ENCODE data around the gene TRAPPC6A. TPM values are rescaled to one million over a fixed set of nuclear protein-coding genes. Genes with fewer than 3 reads are reported as not detected.
A peak's percentile ranks its signal among the peaks of the same experiment; 100 is the strongest.

TRAPPC6A gene
- total and polyA plus RNA-seq, 2 donors = 37.9 to 61.4 TPM

DNA sequence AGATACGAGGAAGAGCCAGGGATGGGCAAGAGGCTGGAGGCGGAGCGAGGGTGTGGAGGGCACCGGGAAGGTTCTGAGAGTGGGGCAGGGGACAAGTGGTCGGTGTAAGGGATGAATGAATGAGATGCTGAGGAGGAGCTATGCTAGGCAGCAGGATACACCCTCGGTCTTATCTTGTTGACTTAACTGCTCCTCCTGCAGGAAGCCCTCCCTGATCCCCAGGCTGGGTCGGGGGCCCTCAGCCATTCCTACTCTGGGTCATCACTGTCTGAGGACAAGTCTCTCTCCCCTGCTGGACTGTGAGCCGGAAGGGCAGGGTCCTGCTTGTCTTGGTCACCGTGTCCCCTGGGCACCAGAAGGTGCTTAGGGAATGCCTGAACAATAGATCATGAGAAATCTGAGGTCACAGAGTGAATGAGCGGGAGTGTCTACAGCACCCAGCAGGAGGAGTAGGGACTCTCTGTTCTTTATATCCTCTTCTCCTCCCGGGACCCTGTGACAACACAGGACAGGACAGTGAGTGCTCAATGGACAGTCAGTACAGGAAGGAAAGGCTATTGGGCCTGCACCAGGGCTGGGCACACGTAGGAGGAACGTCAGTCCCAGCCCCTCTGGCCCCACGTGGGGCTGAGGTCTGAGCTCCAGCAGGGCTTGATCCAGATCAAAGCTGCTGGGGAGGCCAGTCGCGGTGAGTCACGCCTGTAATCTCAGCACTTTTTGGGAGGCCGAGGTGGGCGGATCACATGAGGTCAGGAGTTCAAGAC is 23.8 kb downstream of the TRAPPC6A start:
- Histone ChIP-seq H3K9me3 (ENCODE audit: control insufficient read depth in 2 of 2, insufficient read depth in 1 of 2, low read length in 1 of 2) (peaks cover 0 to 12% of the 10 kb centered on the region in 2 donors), H3K36me3 (ENCODE audit: control insufficient read depth in 2 of 2, insufficient read depth in 2 of 2, low read length in 1 of 2) (no peaks in the 10 kb centered on the region), H3K4me1 (ENCODE audit: control insufficient read depth in 2 of 2, insufficient read depth in 2 of 2, low read length in 2 of 2) (peaks cover 16 to 36% of the 10 kb centered on the region in 2 donors), H3K27ac (ENCODE audit: low read depth in 1 of 2, low read length in 1 of 2) (no peak overlapping the region), H3K27me3 (ENCODE audit: control insufficient read depth in 2 of 2, insufficient read depth in 1 of 2, low read length in 1 of 2) (peaks cover 31 to 81% of the 10 kb centered on the region in 2 donors), H3K4me3 (ENCODE audit: low read length in 2 of 2) (no peak overlapping the region)
- no peak for DNase-seq (ENCODE audit: low read depth in 6 of 9, low spot score in 9 of 9)
- 74% methylated on average over 19 of the region's 19 CpGs for WGBS

DNA sequence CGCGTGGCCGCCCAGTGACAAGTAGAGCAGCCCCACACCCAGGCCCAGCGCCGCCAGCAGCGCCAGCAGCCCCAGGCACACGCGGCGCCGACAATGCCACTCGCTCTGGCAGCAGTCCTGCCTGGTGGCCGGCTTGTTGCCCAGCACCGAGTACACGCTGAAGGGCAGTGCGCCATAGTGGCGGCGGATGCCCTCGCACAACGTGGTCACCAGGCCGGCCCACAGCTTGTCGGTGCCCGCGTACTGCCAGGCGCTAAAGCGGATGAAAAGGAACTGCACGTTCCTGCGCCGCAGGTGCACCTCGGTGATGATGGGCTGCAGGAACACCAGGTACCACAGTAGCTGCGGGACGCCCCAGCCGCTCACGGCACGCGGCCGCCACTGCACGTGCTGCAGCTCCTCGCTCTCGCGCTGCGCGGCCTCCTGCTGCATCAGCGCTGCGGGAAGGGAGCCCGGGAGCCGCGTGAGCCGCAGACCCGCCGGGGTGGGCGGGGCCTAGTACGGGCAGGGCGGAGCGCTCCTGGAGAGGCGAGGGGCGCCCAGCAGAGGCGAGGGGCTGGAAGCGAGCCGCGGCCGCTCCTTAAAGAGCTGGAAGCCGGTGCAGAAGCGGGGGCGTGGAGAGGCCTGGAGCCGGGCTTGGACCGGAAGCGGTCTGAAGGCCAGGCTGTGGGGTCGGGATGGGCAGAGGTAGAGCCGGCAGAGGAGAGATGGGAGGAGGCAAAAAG is 24.5 kb downstream of the TRAPPC6A start:
- Histone ChIP-seq H3K27ac (ENCODE audit: low read depth in 1 of 2, low read length in 1 of 2) (no peak overlapping the region), H3K27me3 (ENCODE audit: control insufficient read depth in 2 of 2, insufficient read depth in 1 of 2, low read length in 1 of 2) (peaks cover 31 to 73% of the 10 kb centered on the region in 2 donors), H3K4me1 (ENCODE audit: control insufficient read depth in 2 of 2, insufficient read depth in 2 of 2, low read length in 2 of 2) (peaks cover 16 to 39% of the 10 kb centered on the region in 2 donors), H3K4me3 (ENCODE audit: low read length in 2 of 2) (peak overlapping the region in 1 of 2 donors; percentile 45), H3K36me3 (ENCODE audit: control insufficient read depth in 2 of 2, insufficient read depth in 2 of 2, low read length in 1 of 2) (peaks cover 0 to under 1% of the 10 kb centered on the region in 2 donors), H3K9me3 (ENCODE audit: control insufficient read depth in 2 of 2, insufficient read depth in 1 of 2, low read length in 1 of 2) (peaks cover 0 to 12% of the 10 kb centered on the region in 2 donors)
- peak in 4 of 9 donors; percentile 24 to 66 (median 52) for DNase-seq (ENCODE audit: low read depth in 6 of 9, low spot score in 9 of 9)
- WGBS = 3% methylated on average over 69 of the region's 69 CpGs

DNA sequence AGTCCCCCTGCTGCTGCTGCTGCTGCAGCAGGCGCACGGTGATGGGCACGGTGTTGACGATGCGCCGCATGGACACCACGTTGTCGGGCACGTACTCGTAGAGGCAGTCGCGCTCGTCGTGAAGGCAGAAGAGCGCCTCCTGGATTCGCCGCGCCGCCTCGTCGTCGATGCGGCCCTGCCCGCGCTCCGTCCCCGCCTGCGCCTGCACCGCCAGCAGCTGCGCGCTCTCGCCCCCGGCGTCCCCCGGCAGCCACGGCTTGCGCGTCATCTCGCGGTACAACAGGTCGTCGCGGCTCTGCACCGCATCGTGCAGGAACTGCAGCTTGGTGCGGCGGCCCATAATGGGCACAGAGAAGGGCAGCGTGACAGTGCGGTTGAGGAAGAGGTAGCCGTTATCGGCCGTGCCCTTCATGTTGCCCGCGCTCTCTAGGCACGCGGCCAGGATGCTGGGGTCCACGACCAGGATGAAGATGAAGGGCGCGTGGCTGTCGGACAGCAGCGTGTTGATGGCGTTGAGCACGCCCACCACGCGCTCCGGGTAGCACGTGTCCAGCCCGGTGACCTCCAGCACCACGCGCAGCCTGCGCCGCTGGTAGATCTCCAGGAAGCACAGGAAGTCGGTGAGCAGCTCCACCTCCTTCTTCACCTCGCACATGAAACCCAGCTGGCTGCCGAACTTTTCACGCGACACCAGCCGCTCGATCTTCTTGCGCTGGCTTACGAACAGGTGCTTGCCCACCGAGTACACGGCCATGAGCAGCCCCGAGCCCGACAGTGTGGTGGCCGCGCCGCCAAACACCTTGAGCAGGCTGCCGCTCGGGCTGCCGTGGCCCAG is 25.3 kb downstream of the TRAPPC6A start:
- peak in 5 of 9 donors; percentile 39 to 75 (median 50) for DNase-seq (ENCODE audit: low read depth in 6 of 9, low spot score in 9 of 9)
- Histone ChIP-seq H3K36me3 (ENCODE audit: control insufficient read depth in 2 of 2, insufficient read depth in 2 of 2, low read length in 1 of 2) (peaks cover 0 to 8% of the 10 kb centered on the region in 2 donors), H3K27me3 (ENCODE audit: control insufficient read depth in 2 of 2, insufficient read depth in 1 of 2, low read length in 1 of 2) (peaks cover 29 to 67% of the 10 kb centered on the region in 2 donors), H3K27ac (ENCODE audit: low read depth in 1 of 2, low read length in 1 of 2) (peak overlapping the region in 1 of 2 donors; percentile 69), H3K4me3 (ENCODE audit: low read length in 2 of 2) (peak overlapping the region; percentile 24 to 45), H3K9me3 (ENCODE audit: control insufficient read depth in 2 of 2, insufficient read depth in 1 of 2, low read length in 1 of 2) (peaks cover 0 to 12% of the 10 kb centered on the region in 2 donors), H3K4me1 (ENCODE audit: control insufficient read depth in 2 of 2, insufficient read depth in 2 of 2, low read length in 2 of 2) (peaks cover 16 to 39% of the 10 kb centered on the region in 2 donors)
- 3% methylated on average over 91 of the region's 91 CpGs for WGBS

DNA sequence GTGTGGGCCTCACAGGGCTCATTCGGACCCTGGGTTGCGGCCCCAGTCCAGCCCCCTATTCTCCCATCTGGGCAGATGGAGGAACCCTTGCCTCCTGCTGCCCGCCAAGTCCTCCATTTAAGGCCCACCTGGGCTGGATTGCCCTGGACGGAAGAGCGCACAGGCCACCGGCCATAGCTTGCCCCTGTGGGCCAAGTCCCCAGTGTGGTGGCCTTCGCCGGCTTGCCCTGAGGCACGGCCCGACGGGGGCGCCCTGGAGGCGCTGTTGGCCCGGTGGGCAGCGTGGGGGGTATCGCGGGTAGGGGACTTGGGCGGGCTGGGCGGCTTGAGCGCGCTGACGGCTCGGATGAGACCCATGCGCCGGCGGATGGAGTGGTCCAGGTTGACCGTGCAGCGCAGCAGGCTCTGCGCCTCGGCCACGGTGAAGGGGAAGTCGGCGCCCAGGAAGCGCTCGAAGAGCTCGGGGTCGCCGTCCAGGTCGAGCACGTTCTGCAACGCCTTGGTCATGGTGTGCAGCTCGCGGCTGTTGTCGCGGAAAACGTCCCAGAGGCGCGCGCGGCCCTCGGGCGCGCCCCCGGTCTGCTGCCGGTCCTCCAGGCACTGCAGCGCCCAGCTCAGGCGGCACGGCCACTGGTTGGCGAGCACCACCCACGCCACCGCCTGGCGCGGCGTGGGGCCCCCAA is 26.1 kb downstream of the TRAPPC6A start:
- peaks cover 16 to 39% of the 10 kb centered on the region in 2 donors for H3K4me1 ChIP-seq (ENCODE audit: control insufficient read depth in 2 of 2, insufficient read depth in 2 of 2, low read length in 2 of 2)
- H3K4me3 ChIP-seq (ENCODE audit: low read length in 2 of 2) = peak overlapping the region in 1 of 2 donors; percentile 45
- 21% methylated on average over 64 of the region's 64 CpGs for WGBS
- no peak overlapping the region for H3K27ac ChIP-seq (ENCODE audit: low read depth in 1 of 2, low read length in 1 of 2)
- H3K36me3 ChIP-seq (ENCODE audit: control insufficient read depth in 2 of 2, insufficient read depth in 2 of 2, low read length in 1 of 2) = peaks cover 4 to 15% of the 10 kb centered on the region in 2 donors
- H3K9me3 ChIP-seq (ENCODE audit: control insufficient read depth in 2 of 2, insufficient read depth in 1 of 2, low read length in 1 of 2) = peaks cover 0 to 12% of the 10 kb centered on the region in 2 donors
- H3K27me3 ChIP-seq (ENCODE audit: control insufficient read depth in 2 of 2, insufficient read depth in 1 of 2, low read length in 1 of 2) = peaks cover 29 to 63% of the 10 kb centered on the region in 2 donors
- DNase-seq (ENCODE audit: low read depth in 6 of 9, low spot score in 9 of 9) = no peak

DNA sequence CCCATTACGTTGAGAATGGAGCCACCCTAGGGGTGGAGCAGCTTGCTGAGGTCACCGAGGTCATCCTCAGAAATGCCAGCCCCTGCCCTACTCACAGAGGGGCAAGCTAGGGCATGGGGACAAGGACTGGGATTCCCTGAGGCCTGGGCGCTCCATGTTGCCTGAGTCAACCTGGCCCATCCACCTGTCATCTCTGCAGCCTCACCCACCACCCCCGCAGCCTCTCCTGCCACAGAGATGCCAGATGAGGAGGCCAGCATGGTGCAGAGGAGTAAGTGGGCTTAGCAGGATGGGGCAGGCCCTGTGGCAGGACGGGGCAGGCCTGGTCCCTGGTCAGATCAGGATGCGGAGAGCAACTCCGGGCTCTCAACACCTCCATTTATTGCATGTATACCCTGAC is 26.7 kb downstream of the TRAPPC6A start:
- H3K27me3 ChIP-seq (ENCODE audit: control insufficient read depth in 2 of 2, insufficient read depth in 1 of 2, low read length in 1 of 2) = peaks cover 29 to 59% of the 10 kb centered on the region in 2 donors

DNA sequence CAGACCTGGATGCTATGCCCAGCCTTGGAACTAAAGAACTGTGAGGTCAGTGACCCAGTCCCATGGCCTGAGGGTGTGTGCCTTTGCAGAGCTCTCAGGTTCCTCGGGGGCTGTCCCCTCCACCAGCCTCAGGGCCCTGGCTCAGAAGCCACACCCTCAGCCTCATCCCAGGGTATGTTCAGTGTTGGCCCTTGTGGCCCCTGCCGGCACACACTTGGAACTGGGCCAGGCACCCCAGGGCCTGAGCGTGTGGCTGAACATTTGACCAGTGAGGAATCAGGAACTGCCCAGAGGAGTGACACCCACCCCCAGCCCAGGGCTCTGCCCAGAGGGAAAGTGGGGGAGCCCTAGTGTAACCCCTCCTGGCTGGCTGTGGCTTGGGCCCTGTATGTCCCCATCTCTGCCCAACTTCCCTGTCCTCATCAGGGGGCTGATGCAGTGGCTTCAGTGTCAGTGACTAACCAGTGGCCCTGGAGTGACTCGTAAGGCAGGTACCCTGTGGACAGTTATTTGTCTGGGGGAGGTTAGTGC is 27.2 kb downstream of the TRAPPC6A start:
- Histone ChIP-seq H3K4me1 (ENCODE audit: control insufficient read depth in 2 of 2, insufficient read depth in 2 of 2, low read length in 2 of 2) (peaks cover 16 to 39% of the 10 kb centered on the region in 2 donors), H3K36me3 (ENCODE audit: control insufficient read depth in 2 of 2, insufficient read depth in 2 of 2, low read length in 1 of 2) (peaks cover 15 to 26% of the 10 kb centered on the region in 2 donors), H3K27ac (ENCODE audit: low read depth in 1 of 2, low read length in 1 of 2) (no peak overlapping the region), H3K4me3 (ENCODE audit: low read length in 2 of 2) (no peak overlapping the region), H3K9me3 (ENCODE audit: control insufficient read depth in 2 of 2, insufficient read depth in 1 of 2, low read length in 1 of 2) (peaks cover 0 to 12% of the 10 kb centered on the region in 2 donors), H3K27me3 (ENCODE audit: control insufficient read depth in 2 of 2, insufficient read depth in 1 of 2, low read length in 1 of 2) (peaks cover 29 to 54% of the 10 kb centered on the region in 2 donors)
- WGBS = 93% methylated on average over 4 of the region's 4 CpGs
- no peak for DNase-seq (ENCODE audit: low read depth in 6 of 9, low spot score in 9 of 9)

More for the DNA sequence above, 26.7 kb downstream of the TRAPPC6A start:
- Histone ChIP-seq H3K27ac (ENCODE audit: low read depth in 1 of 2, low read length in 1 of 2) (no peak overlapping the region), H3K36me3 (ENCODE audit: control insufficient read depth in 2 of 2, insufficient read depth in 2 of 2, low read length in 1 of 2) (peaks cover 10 to 21% of the 10 kb centered on the region in 2 donors), H3K4me1 (ENCODE audit: control insufficient read depth in 2 of 2, insufficient read depth in 2 of 2, low read length in 2 of 2) (peaks cover 16 to 39% of the 10 kb centered on the region in 2 donors), H3K9me3 (ENCODE audit: control insufficient read depth in 2 of 2, insufficient read depth in 1 of 2, low read length in 1 of 2) (peaks cover 0 to 12% of the 10 kb centered on the region in 2 donors), H3K4me3 (ENCODE audit: low read length in 2 of 2) (no peak overlapping the region)
- WGBS = 96% methylated on average over 7 of the region's 7 CpGs
- no peak for DNase-seq (ENCODE audit: low read depth in 6 of 9, low spot score in 9 of 9)

DNA sequence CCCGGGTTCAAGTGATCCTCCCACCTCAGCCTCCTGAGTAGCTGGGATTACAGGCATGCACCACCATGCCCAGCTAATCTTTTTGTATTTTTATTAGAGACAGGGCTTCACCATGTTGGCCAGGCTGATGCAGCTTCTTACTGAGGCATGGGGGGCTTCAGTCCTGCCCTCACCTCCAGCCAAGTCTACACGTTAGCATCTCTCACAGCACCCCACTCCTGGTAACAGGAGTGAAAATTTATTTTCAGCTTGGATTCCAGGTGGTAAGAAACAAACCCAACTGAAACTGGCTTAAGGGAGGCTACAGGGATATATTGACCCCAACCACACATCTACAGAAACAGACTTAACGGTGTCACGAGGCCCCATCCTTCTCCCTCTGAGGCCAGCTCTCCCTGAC is 27.9 kb downstream of the TRAPPC6A start:
- peaks cover 29 to 47% of the 10 kb centered on the region in 2 donors for H3K27me3 ChIP-seq (ENCODE audit: control insufficient read depth in 2 of 2, insufficient read depth in 1 of 2, low read length in 1 of 2)
- 99% methylated on average over 4 of the region's 4 CpGs for WGBS

DNA sequence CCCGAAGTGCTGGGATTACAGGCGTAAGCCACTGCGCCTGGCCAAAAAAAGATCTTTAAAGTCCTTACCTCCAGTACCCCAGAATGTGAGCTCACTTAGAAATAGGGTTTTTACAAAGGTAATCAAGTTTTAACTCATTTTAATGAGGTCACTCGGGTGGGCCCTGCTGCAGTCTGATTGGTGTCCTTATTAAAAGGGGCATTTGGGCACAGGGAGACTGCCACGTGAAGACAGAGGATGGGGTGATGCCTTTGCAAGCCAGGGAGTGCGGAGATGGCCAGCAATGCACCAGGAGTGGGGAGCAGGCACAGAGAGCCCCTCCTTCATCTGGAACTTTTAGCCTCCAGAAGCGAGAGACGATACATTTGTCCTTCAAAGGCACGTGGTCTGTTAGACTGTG is 28.9 kb downstream of the TRAPPC6A start:
- H3K4me3 ChIP-seq (ENCODE audit: low read length in 2 of 2) = no peak overlapping the region
- H3K4me1 ChIP-seq (ENCODE audit: control insufficient read depth in 2 of 2, insufficient read depth in 2 of 2, low read length in 2 of 2) = peaks cover 16 to 34% of the 10 kb centered on the region in 2 donors
- no peak overlapping the region for H3K27ac ChIP-seq (ENCODE audit: low read depth in 1 of 2, low read length in 1 of 2)
- peaks cover 0 to 10% of the 10 kb centered on the region in 2 donors for H3K9me3 ChIP-seq (ENCODE audit: control insufficient read depth in 2 of 2, insufficient read depth in 1 of 2, low read length in 1 of 2)
- H3K27me3 ChIP-seq (ENCODE audit: control insufficient read depth in 2 of 2, insufficient read depth in 1 of 2, low read length in 1 of 2) = peaks cover 24 to 38% of the 10 kb centered on the region in 2 donors
- DNase-seq (ENCODE audit: low read depth in 6 of 9, low spot score in 9 of 9) = no peak
- whole genome bisulfite sequencing = 64% methylated on average over 9 of the region's 9 CpGs
- H3K36me3 ChIP-seq (ENCODE audit: control insufficient read depth in 2 of 2, insufficient read depth in 2 of 2, low read length in 1 of 2) = peaks cover 24 to 42% of the 10 kb centered on the region in 2 donors

More for the DNA sequence above, 27.9 kb downstream of the TRAPPC6A start:
- no peak overlapping the region for H3K4me3 ChIP-seq (ENCODE audit: low read length in 2 of 2)
- peaks cover 0 to 12% of the 10 kb centered on the region in 2 donors for H3K9me3 ChIP-seq (ENCODE audit: control insufficient read depth in 2 of 2, insufficient read depth in 1 of 2, low read length in 1 of 2)
- H3K27ac ChIP-seq (ENCODE audit: low read depth in 1 of 2, low read length in 1 of 2) = no peak overlapping the region
- H3K36me3 ChIP-seq (ENCODE audit: control insufficient read depth in 2 of 2, insufficient read depth in 2 of 2, low read length in 1 of 2) = peaks cover 19 to 33% of the 10 kb centered on the region in 2 donors
- H3K4me1 ChIP-seq (ENCODE audit: control insufficient read depth in 2 of 2, insufficient read depth in 2 of 2, low read length in 2 of 2) = peaks cover 16 to 39% of the 10 kb centered on the region in 2 donors
- DNase-seq (ENCODE audit: low read depth in 6 of 9, low spot score in 9 of 9) = no peak
